HG03103 (cell line): ENCODE results near the gene MAGI1.
"Not testable (repeated sequence)": the region's sequence is repeated elsewhere in the genome, so short reads cannot be mapped to it uniquely, and the experiment has no call there.

Source experiments
- ATAC-seq: cut with Tn5 transposase; IDR thresholded peaks from one replicate; pipeline ENCODE4 v1.9.1; 2021; ENCODE audit warnings: low read depth; ENCODE audit not compliant: unreplicated experiment

Gene MAGI1

GRCh38 chr3:66041116-66041515 lies 2.4 kb upstream of the MAGI1 start:
- ATAC-seq: no peak

GRCh38 chr3:66039590-66039887 lies 821 bp upstream of the MAGI1 start:
- no peak for ATAC-seq

GRCh38 chr3:66038384-66038725 lies 363 bp downstream of the MAGI1 start:
- peak; percentile 14 for ATAC-seq

GRCh38 chr3:66037986-66038369 lies 740 bp downstream of the MAGI1 start:
- no peak for ATAC-seq

GRCh38 chr3:66037330-66037985 lies 1.3 kb downstream of the MAGI1 start:
- ATAC-seq: no peak

GRCh38 chr3:66036586-66037148 lies 2.1 kb downstream of the MAGI1 start:
- no peak for ATAC-seq

- no peak for ATAC-seq
These were observed 2.8 kb downstream of the MAGI1 start for GRCh38 chr3:66035763-66036477.

- no peak for ATAC-seq
These were observed 5.2 kb downstream of the MAGI1 start for GRCh38 chr3:66033241-66034138.

- ATAC-seq: no peak
These were observed 7.5 kb downstream of the MAGI1 start for GRCh38 chr3:66031102-66031698.

- no peak for ATAC-seq
These were observed 9.3 kb downstream of the MAGI1 start for GRCh38 chr3:66029443-66029842.

GRCh38 chr3:66029014-66029413 lies 9.7 kb downstream of the MAGI1 start:
- no peak for ATAC-seq

GRCh38 chr3:66028457-66028856 lies 10.3 kb downstream of the MAGI1 start:
- ATAC-seq: no peak

- ATAC-seq: not testable (repeated sequence)
These were observed 11.6 kb downstream of the MAGI1 start for GRCh38 chr3:66027099-66027498.

GRCh38 chr3:66023738-66024385 lies 14.9 kb downstream of the MAGI1 start:
- ATAC-seq: no peak

- no peak for ATAC-seq
These were observed 15.5 kb downstream of the MAGI1 start for GRCh38 chr3:66023229-66023628.

GRCh38 chr3:66021731-66022131 lies 17.0 kb downstream of the MAGI1 start:
- no peak for ATAC-seq

- no peak for ATAC-seq
These were observed 18.8 kb downstream of the MAGI1 start for GRCh38 chr3:66019896-66020295.

GRCh38 chr3:66018057-66019033 lies 20.4 kb downstream of the MAGI1 start:
- no peak for ATAC-seq

- no peak for ATAC-seq
These were observed 21.1 kb downstream of the MAGI1 start for GRCh38 chr3:66017591-66017990.
